ENCODE results near the gene ACKR4.

ACKR4 gene

DNA sequence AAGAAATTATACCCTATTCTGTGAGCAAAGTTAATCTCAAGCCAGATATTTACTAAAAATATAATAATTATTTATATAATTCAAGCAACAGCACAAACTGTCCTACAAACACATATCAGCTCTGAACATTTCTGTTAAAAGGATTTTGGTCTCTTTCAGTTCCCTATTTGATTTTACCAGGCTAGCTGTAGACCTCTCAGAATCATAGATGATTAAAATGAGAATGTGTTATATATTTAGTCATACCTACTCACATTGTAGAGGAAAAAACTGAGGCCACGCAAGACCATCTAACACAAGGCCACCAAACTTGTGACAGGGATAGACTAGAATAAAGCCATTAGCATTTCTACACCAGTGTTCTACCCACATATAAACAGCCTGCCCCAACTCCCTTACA lies 28.5 kb downstream of the ACKR4 start:
- Histone ChIP-seq H3K27ac (no peak overlapping the region), H3K27me3 (ENCODE audit: insufficient read depth, low read depth, severe bottlenecking) (no peaks in the 10 kb centered on the region), H3K36me3 (peaks cover 2% of the 10 kb centered on the region; the same call in 1 of the 2 replicates), H3K4me3 (ENCODE audit: low read depth, low read length) (no peak overlapping the region), H3K9me3 (ENCODE audit: severe bottlenecking) (no peaks in the 10 kb centered on the region)
- TF ChIP-seq, protein P1, sequence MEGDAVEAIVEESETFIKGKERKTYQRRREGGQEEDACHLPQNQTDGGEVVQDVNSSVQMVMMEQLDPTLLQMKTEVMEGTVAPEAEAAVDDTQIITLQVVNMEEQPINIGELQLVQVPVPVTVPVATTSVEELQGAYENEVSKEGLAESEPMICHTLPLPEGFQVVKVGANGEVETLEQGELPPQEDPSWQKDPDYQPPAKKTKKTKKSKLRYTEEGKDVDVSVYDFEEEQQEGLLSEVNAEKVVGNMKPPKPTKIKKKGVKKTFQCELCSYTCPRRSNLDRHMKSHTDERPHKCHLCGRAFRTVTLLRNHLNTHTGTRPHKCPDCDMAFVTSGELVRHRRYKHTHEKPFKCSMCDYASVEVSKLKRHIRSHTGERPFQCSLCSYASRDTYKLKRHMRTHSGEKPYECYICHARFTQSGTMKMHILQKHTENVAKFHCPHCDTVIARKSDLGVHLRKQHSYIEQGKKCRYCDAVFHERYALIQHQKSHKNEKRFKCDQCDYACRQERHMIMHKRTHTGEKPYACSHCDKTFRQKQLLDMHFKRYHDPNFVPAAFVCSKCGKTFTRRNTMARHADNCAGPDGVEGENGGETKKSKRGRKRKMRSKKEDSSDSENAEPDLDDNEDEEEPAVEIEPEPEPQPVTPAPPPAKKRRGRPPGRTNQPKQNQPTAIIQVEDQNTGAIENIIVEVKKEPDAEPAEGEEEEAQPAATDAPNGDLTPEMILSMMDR (IDR thresholded peaks at IDR 0.05; ENCODE audit: low read depth, low read length) = no peak
- DNase-seq = no peak

DNA sequence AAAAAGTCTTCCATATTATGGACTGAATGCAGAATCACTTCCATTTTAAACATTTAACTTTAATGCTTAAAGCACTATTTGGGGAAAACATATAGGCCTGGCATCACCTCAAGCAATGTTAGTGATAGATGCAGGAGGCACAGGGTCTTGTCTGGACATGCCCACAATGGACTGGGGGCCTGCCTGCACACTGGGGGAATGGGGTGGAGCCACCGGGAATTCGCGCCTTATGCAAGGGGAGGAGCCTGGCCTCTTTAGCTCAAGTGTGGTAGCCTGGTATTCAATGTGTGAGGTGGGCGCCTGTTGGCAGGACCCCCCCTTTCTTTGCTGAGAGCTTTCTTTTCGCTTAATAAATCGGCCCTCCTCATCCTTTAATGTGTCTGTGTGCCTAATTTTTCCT lies 29.9 kb downstream of the ACKR4 start:
- no peaks in the 10 kb centered on the region for H3K27me3 ChIP-seq (ENCODE audit: insufficient read depth, low read depth, severe bottlenecking)
- H3K9me3 ChIP-seq (ENCODE audit: severe bottlenecking) = no peaks in the 10 kb centered on the region
- DNase-seq = peak; percentile 33
- peaks cover 2% of the 10 kb centered on the region; the same call in 1 of the 2 replicates for H3K36me3 ChIP-seq
- TF ChIP-seq, protein P1 (IDR thresholded peaks at IDR 0.05; ENCODE audit: low read depth, low read length) = no peak
- H3K27ac ChIP-seq = peak overlapping the region; percentile 12; the same call in 1 of the 2 replicates
- no peak overlapping the region for H3K4me3 ChIP-seq (ENCODE audit: low read depth, low read length)

DNA sequence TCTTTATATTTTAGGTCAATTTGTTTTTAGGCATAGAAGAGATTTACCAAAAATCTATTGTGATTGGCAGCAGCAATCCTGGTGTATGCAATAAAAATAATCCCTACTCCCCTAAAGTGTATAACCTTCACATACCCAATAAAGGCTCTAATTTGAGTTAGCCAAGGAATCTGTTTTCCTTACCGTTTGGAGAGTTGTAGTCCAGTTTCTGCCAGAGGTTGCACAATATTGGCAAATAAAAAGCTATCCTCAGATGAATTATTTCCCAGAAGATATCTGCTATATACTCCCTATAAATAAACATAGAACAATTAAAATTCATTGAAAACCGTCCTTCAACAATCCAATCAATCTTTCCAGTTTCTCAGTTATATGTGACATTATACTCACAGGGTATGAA lies 31.1 kb downstream of the ACKR4 start:
- DNase-seq = no peak
- TF ChIP-seq, protein P1 (IDR thresholded peaks at IDR 0.05; ENCODE audit: low read depth, low read length) = no peak
- no peaks in the 10 kb centered on the region for H3K9me3 ChIP-seq (ENCODE audit: severe bottlenecking)
- no peak overlapping the region for H3K27ac ChIP-seq
- no peak overlapping the region for H3K4me3 ChIP-seq (ENCODE audit: low read depth, low read length)
- no peaks in the 10 kb centered on the region for H3K27me3 ChIP-seq (ENCODE audit: insufficient read depth, low read depth, severe bottlenecking)
- peaks cover 2% of the 10 kb centered on the region; the same call in 1 of the 2 replicates for H3K36me3 ChIP-seq

DNA sequence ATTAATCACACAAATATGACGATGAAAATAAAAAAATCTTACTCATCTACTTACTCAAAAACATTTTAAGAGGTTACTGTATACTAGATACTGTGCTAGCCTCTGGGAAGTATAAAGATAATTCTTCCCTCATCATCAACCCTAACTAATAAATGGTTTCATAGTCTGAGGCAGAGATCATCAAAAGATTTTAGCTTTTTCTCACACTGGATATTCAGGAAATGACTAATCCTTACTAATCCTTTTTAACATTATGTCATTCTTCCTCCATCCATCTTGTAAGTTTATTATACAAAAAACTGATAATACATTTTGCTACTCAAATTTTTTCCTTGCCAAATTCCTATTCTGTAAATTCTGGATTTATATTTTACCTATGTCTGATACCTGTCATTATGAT lies 32.9 kb downstream of the ACKR4 start:
- no peak for DNase-seq
- no peak overlapping the region for H3K27ac ChIP-seq
- H3K27me3 ChIP-seq (ENCODE audit: insufficient read depth, low read depth, severe bottlenecking) = no peaks in the 10 kb centered on the region
- H3K9me3 ChIP-seq (ENCODE audit: severe bottlenecking) = no peaks in the 10 kb centered on the region
- no peak overlapping the region for H3K4me3 ChIP-seq (ENCODE audit: low read depth, low read length)
- TF ChIP-seq, protein P1 (IDR thresholded peaks at IDR 0.05; ENCODE audit: low read depth, low read length) = no peak
- peaks cover 2% of the 10 kb centered on the region; the same call in 1 of the 2 replicates for H3K36me3 ChIP-seq

DNA sequence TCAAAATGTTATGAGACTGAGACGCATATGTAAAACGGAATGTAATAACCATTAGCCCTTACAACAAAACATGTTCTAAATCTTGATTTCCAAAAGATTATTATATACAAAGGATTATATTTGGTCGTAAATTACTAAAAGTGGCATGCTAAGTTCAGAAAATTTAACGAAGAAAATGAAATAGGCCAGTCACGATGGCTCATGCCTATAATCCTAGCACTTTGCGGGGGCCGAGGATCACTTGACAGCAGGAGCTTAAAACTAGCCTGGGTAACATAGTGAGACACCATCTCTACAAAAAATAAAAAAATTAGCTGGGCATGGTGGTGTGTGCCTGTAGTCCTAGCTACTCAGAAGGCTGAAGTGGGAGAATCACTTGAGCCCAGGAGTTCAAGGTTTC lies 33.5 kb downstream of the ACKR4 start:
- no peaks in the 10 kb centered on the region for H3K9me3 ChIP-seq (ENCODE audit: severe bottlenecking)
- TF ChIP-seq, protein P1 (IDR thresholded peaks at IDR 0.05; ENCODE audit: low read depth, low read length) = no peak
- H3K36me3 ChIP-seq = peaks cover 2% of the 10 kb centered on the region; the same call in 1 of the 2 replicates
- DNase-seq = no peak
- no peaks in the 10 kb centered on the region for H3K27me3 ChIP-seq (ENCODE audit: insufficient read depth, low read depth, severe bottlenecking)
- no peak overlapping the region for H3K4me3 ChIP-seq (ENCODE audit: low read depth, low read length)
- H3K27ac ChIP-seq = no peak overlapping the region

DNA sequence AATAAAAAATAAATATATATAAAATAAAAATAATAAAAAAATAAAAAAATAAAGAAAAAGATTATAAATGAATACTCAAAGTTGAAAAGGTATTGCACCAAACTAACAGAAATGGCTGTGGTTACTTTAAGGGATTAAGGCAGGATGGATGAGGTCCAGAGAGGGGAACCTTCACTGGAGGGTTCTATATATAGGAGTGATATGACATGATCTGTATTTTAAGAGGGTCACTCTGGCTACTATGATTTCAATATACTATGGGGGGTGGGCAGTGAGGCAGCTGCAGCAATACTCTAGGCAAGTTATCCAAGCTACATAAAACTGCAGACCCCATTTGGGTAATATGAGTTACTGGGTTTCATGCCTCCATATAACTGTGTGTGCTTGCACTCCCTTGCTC lies 38.0 kb downstream of the ACKR4 start:
- Histone ChIP-seq H3K27me3 (ENCODE audit: insufficient read depth, low read depth, severe bottlenecking) (no peaks in the 10 kb centered on the region), H3K4me3 (ENCODE audit: low read depth, low read length) (no peak overlapping the region), H3K27ac (no peak overlapping the region), H3K9me3 (ENCODE audit: severe bottlenecking) (no peaks in the 10 kb centered on the region), H3K36me3 (peaks cover 3% of the 10 kb centered on the region; the same call in 1 of the 2 replicates)
- TF ChIP-seq, protein P1 (IDR thresholded peaks at IDR 0.05; ENCODE audit: low read depth, low read length) = no peak
- no peak for DNase-seq
